ENCODE measurements around the gene ITGAD.

Gene ITGAD

GRCh38 chr16:31404353-31405064 lies 11.4 kb downstream of the ITGAD start (continued):
- TF ChIP-seq, protein P1, sequence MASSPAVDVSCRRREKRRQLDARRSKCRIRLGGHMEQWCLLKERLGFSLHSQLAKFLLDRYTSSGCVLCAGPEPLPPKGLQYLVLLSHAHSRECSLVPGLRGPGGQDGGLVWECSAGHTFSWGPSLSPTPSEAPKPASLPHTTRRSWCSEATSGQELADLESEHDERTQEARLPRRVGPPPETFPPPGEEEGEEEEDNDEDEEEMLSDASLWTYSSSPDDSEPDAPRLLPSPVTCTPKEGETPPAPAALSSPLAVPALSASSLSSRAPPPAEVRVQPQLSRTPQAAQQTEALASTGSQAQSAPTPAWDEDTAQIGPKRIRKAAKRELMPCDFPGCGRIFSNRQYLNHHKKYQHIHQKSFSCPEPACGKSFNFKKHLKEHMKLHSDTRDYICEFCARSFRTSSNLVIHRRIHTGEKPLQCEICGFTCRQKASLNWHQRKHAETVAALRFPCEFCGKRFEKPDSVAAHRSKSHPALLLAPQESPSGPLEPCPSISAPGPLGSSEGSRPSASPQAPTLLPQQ (tag by site-specific recombination; IDR thresholded peaks at IDR 0.05), result peak; percentile 44
- TF ChIP-seq SP3 (tag by site-specific recombination; IDR thresholded peaks at IDR 0.05) (peak; percentile 93), SP2 (tag by site-specific recombination; IDR thresholded peaks at IDR 0.05) (peak; percentile 96), ZNF335 (tag by site-specific recombination; conservative IDR thresholded peaks at IDR 0.05) (peak; percentile 70)

- TF ChIP-seq, protein P2, sequence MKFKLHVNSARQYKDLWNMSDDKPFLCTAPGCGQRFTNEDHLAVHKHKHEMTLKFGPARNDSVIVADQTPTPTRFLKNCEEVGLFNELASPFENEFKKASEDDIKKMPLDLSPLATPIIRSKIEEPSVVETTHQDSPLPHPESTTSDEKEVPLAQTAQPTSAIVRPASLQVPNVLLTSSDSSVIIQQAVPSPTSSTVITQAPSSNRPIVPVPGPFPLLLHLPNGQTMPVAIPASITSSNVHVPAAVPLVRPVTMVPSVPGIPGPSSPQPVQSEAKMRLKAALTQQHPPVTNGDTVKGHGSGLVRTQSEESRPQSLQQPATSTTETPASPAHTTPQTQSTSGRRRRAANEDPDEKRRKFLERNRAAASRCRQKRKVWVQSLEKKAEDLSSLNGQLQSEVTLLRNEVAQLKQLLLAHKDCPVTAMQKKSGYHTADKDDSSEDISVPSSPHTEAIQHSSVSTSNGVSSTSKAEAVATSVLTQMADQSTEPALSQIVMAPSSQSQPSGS (tag by site-specific recombination; IDR thresholded peaks at IDR 0.05; ENCODE audit: low read depth), result 0 out of 2 replicates have a peak, but pooled peaks have one; percentile 10
- TF ChIP-seq ZNF366 (tag by site-specific recombination; conservative IDR thresholded peaks at IDR 0.05), result no peak
- TF ChIP-seq ZBTB1 (tag by site-specific recombination; IDR thresholded peaks at IDR 0.05), result no peak
- no peaks in the 10 kb centered on the region for H3K4me1 ChIP-seq (ENCODE audit: control insufficient read depth, insufficient read depth, low read length)
- H3K4me3 ChIP-seq (ENCODE audit: low read depth, low read length), result no peak overlapping the region
- no peak overlapping the region for H3K27ac ChIP-seq (ENCODE audit: extremely low read depth, low read depth, low read length)
- no peaks in the 10 kb centered on the region for H3K36me3 ChIP-seq (ENCODE audit: control insufficient read depth in 2 of 2, insufficient read depth in 1 of 2, low read length in 2 of 2)
- POLR2A ChIA-PET, result no interaction called here
- CTCF ChIA-PET, result no interaction called here
- no peaks in the 10 kb centered on the region for H3K9me3 ChIP-seq (ENCODE audit: control insufficient read depth, insufficient read depth, low read depth, low read length)
Observed at GRCh38 chr16:31407406-31407805, 14.3 kb downstream of the ITGAD start.

DNA sequence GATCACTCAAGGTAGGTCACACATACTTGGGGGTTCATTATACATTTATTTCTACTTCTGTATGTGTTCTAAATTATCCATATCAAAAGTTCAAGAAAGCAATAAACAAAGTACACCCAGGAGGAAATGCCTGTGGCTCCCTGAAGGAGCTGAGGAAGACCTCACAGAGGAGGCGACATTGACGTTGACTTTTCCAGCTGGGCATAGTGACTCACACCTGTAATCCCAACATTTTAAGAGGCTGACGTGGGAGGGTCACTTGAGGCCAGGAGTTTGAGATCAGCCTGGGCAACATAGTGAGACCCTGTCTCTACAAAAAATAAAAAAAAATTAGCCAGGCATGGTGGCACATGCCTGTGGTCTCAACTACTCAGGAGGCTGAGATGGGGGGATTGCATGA lies 16.3 kb downstream of the ITGAD start:
- H3K9me3 ChIP-seq (ENCODE audit: control insufficient read depth, insufficient read depth, low read depth, low read length), result no peaks in the 10 kb centered on the region
- no peak overlapping the region for H3K27ac ChIP-seq (ENCODE audit: extremely low read depth, low read depth, low read length)
- no peaks in the 10 kb centered on the region for H3K36me3 ChIP-seq (ENCODE audit: control insufficient read depth in 2 of 2, insufficient read depth in 1 of 2, low read length in 2 of 2)
- no peak overlapping the region for H3K4me3 ChIP-seq (ENCODE audit: low read depth, low read length)
- no peaks in the 10 kb centered on the region for H3K4me1 ChIP-seq (ENCODE audit: control insufficient read depth, insufficient read depth, low read length)
- CTCF ChIA-PET, result no interaction called here
- POLR2A ChIA-PET, result no interaction called here
- no peak for TF ChIP-seq ZNF830 (tag by site-specific recombination; IDR thresholded peaks at IDR 0.05; ENCODE audit: low read depth)
- TF ChIP-seq, protein P3, sequence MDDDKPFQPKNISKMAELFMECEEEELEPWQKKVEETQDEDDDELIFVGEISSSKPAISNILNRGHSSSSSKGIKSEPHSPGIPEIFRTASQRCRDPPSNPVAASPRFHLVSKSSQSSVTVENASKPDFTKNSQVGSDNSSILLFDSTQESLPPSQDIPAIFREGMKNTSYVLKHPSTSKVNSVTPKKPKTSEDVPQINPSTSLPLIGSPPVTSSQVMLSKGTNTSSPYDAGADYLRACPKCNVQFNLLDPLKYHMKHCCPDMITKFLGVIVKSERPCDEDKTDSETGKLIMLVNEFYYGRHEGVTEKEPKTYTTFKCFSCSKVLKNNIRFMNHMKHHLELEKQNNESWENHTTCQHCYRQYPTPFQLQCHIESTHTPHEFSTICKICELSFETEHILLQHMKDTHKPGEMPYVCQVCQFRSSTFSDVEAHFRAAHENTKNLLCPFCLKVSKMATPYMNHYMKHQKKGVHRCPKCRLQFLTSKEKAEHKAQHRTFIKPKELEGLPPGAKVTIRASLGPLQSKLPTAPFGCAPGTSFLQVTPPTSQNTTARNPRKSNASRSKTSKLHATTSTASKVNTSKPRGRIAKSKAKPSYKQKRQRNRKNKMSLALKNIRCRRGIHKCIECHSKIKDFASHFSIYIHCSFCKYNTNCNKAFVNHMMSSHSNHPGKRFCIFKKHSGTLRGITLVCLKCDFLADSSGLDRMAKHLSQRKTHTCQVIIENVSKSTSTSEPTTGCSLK (tag by site-specific recombination; IDR thresholded peaks at IDR 0.05), result no peak
- no peak for TF ChIP-seq ZNF24 (tag by site-specific recombination; IDR thresholded peaks at IDR 0.05)
- TF ChIP-seq SP7 (tag by site-specific recombination; IDR thresholded peaks at IDR 0.05), result 0 out of 2 replicates have a peak, but pooled peaks have one; percentile 33
- TF ChIP-seq HOXA7 (CRISPR knock-in tag; IDR thresholded peaks at IDR 0.05; ENCODE audit: borderline replicate concordance), result no peak
- TF ChIP-seq GLIS1 (tag by site-specific recombination; IDR thresholded peaks at IDR 0.05), result 0 out of 2 replicates have a peak, but pooled peaks have one; percentile 11
- no peak for TF ChIP-seq ZNF791 (tag by site-specific recombination; IDR thresholded peaks at IDR 0.05)
- 0 out of 2 replicates have a peak, but pooled peaks have one; percentile 18 for TF ChIP-seq SCRT2 (tag by site-specific recombination; IDR thresholded peaks at IDR 0.05)
- TF ChIP-seq INSM2 (tag by site-specific recombination; IDR thresholded peaks at IDR 0.05), result no peak
- TF ChIP-seq ZSCAN4 (tag by site-specific recombination; IDR thresholded peaks at IDR 0.05), result no peak
- TF ChIP-seq, protein P4, sequence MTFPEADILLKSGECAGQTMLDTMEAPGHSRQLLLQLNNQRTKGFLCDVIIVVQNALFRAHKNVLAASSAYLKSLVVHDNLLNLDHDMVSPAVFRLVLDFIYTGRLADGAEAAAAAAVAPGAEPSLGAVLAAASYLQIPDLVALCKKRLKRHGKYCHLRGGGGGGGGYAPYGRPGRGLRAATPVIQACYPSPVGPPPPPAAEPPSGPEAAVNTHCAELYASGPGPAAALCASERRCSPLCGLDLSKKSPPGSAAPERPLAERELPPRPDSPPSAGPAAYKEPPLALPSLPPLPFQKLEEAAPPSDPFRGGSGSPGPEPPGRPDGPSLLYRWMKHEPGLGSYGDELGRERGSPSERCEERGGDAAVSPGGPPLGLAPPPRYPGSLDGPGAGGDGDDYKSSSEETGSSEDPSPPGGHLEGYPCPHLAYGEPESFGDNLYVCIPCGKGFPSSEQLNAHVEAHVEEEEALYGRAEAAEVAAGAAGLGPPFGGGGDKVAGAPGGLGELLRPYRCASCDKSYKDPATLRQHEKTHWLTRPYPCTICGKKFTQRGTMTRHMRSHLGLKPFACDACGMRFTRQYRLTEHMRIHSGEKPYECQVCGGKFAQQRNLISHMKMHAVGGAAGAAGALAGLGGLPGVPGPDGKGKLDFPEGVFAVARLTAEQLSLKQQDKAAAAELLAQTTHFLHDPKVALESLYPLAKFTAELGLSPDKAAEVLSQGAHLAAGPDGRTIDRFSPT (tag by site-specific recombination; IDR thresholded peaks at IDR 0.05), result no peak
- TF ChIP-seq ZNF555 (tag by site-specific recombination; conservative IDR thresholded peaks at IDR 0.05), result no peak
- TF ChIP-seq ZNF558 (tag by site-specific recombination; IDR thresholded peaks at IDR 0.05), result no peak
- no peak for TF ChIP-seq ZNF544 (tag by site-specific recombination; IDR thresholded peaks at IDR 0.05)
- TF ChIP-seq ZNF121 (tag by site-specific recombination; IDR thresholded peaks at IDR 0.05), result peak; percentile 33; the same call in 1 of the 2 replicates
- no peak for TF ChIP-seq SALL2 (tag by site-specific recombination; IDR thresholded peaks at IDR 0.05; ENCODE audit: borderline replicate concordance)
